Measurements from ENCODE around the gene ABLIM2. TPM values are rescaled to one million over a fixed set of nuclear protein-coding genes. Genes with fewer than 3 reads are reported as not detected.

Gene ABLIM2
- total RNA-seq, 3 donors from 2014 or later (not counting 1 experiment from before 2014, with no cell fraction given): 0.71 to 2.8 (median 1.3) TPM

DNA sequence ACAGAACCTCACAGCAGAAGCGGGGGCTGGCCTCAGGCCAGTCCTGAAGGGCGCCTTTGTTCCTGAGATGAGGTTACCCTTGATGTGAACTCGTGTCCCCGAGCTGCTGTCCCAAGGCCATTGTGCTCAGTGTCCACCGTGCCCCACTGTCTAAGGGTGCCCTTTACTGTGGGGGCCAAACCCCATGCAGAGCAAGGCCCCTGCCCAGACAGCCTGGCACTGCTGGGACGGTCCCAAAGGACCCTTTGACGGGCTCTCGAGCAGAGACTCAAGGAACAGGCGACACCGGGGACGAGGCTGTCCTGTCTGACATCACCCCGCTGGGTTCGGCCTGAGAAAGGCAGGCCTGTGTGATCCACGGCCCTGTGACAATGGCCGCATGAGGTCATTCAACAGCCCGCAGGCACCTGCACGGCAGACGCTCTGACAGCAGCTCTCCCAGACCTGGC, 100.6 kb downstream of the ABLIM2 start:
- Histone ChIP-seq H3K27me3 (ENCODE audit: control insufficient read depth, insufficient read depth, low read length) (no peaks in the 10 kb centered on the region), H3K9me3 (ENCODE audit: control insufficient read depth, insufficient read depth, low read length) (peaks cover 10% of the 10 kb centered on the region), H3K36me3 (ENCODE audit: control insufficient read depth, insufficient read depth, low read length) (no peaks in the 10 kb centered on the region), H3K4me1 (ENCODE audit: control insufficient read depth, insufficient read depth, low read length) (no peaks in the 10 kb centered on the region), H3K27ac (ENCODE audit: low read length) (no peak overlapping the region), H3K4me3 (ENCODE audit: low read length) (no peak overlapping the region)
- H3K36me3 Mint-ChIP-seq: no peaks in the 10 kb centered on the region
- TF ChIP-seq, protein P1, sequence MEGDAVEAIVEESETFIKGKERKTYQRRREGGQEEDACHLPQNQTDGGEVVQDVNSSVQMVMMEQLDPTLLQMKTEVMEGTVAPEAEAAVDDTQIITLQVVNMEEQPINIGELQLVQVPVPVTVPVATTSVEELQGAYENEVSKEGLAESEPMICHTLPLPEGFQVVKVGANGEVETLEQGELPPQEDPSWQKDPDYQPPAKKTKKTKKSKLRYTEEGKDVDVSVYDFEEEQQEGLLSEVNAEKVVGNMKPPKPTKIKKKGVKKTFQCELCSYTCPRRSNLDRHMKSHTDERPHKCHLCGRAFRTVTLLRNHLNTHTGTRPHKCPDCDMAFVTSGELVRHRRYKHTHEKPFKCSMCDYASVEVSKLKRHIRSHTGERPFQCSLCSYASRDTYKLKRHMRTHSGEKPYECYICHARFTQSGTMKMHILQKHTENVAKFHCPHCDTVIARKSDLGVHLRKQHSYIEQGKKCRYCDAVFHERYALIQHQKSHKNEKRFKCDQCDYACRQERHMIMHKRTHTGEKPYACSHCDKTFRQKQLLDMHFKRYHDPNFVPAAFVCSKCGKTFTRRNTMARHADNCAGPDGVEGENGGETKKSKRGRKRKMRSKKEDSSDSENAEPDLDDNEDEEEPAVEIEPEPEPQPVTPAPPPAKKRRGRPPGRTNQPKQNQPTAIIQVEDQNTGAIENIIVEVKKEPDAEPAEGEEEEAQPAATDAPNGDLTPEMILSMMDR (IDR thresholded peaks at IDR 0.05): no peak
- no peak overlapping the region for H3K27ac Mint-ChIP-seq
- H3K9me3 Mint-ChIP-seq: no peaks in the 10 kb centered on the region
- no peak for ATAC-seq
- intact Hi-C loops (cut with micrococcal nuclease): no loop called here
- no peaks in the 10 kb centered on the region for H3K4me1 Mint-ChIP-seq
- DNase-seq: no peak
- peaks cover 0 to 2% of the 10 kb centered on the region in 2 donors for H3K27me3 Mint-ChIP-seq (ENCODE audit: low read depth in 2 of 2)
- WGBS (ENCODE audit: insufficient coverage): 91% methylated on average over 18 of the region's 18 CpGs
- H3K4me3 Mint-ChIP-seq: no peak overlapping the region

DNA sequence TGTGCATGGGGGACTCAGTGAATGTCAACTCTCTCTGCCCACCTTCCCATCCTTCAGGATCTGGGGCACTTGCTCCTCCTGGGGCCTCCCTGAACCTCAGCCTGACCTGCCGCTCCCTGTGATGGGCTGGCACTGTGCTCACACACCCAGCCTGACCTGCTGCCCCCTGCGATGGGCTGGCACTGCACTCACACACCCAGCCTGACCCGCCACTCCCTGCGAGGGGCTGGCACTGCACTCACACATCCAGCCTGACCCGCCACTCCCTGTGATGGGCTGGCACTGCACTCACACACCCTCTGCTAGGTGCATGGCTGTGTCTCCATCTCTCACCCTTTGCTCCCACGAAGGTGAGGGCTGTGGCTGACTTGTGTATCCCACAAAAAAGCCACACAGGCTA, 103.4 kb downstream of the ABLIM2 start:
- no peak overlapping the region for H3K27ac Mint-ChIP-seq
- no peaks in the 10 kb centered on the region for H3K4me1 ChIP-seq (ENCODE audit: control insufficient read depth, insufficient read depth, low read length)
- no peak overlapping the region for H3K4me3 ChIP-seq (ENCODE audit: low read length)
- H3K4me1 Mint-ChIP-seq: no peaks in the 10 kb centered on the region
- TF ChIP-seq, protein P1 (IDR thresholded peaks at IDR 0.05): no peak
- WGBS (ENCODE audit: insufficient coverage): 91% methylated on average over 6 of the region's 6 CpGs
- H3K36me3 ChIP-seq (ENCODE audit: control insufficient read depth, insufficient read depth, low read length): no peaks in the 10 kb centered on the region
- H3K36me3 Mint-ChIP-seq: no peaks in the 10 kb centered on the region
- DNase-seq (no peak), ATAC-seq (no peak)
- intact Hi-C loops (cut with micrococcal nuclease): no loop called here
- no peaks in the 10 kb centered on the region for H3K9me3 Mint-ChIP-seq
- H3K9me3 ChIP-seq (ENCODE audit: control insufficient read depth, insufficient read depth, low read length): peaks cover 10% of the 10 kb centered on the region
- H3K27me3 Mint-ChIP-seq (ENCODE audit: low read depth in 2 of 2): peaks cover 3 to 6% of the 10 kb centered on the region in 2 donors
- H3K27me3 ChIP-seq (ENCODE audit: control insufficient read depth, insufficient read depth, low read length): no peaks in the 10 kb centered on the region
- no peak overlapping the region for H3K4me3 Mint-ChIP-seq
- no peak overlapping the region for H3K27ac ChIP-seq (ENCODE audit: low read length)

DNA sequence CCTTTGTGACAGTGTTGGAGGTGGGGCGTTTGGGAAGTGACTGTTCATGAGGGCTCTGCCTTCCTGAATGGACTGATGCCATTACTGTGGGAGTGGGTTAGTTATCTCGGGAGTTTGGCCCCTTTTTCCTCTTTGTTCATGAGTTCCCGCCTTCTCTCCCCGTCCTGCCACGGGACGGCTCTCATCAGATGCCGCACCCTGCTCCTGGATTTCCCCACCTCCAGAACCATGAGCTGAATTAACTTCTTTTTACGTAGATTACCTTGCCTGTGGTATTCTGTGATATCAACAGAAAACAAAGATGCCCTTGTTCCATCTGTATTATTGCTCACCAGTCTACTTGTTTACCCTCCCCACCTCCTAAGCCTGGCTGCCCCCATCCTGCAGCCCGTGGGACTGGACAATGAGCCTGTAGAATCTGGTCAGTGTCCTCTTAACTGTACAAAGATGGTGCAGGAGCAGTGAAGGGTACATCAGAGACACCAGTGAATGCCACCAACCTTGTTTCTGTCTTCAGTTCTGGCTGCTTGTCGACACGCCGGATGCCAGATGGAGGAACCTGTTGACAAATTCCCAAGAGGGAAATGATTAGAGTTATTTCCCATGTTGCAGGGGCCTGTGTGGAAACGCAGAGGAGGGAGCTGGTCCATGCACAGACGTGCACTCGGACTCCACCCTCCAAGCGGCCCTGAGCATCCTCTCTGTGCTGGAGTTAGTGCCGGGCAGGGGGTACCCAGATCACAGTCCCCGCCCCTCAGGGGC, 104.7 kb downstream of the ABLIM2 start:
- H3K27me3 ChIP-seq (ENCODE audit: control insufficient read depth, insufficient read depth, low read length): peaks cover 2% of the 10 kb centered on the region
- no peak overlapping the region for H3K4me3 Mint-ChIP-seq
- no peak overlapping the region for H3K27ac Mint-ChIP-seq
- H3K27ac ChIP-seq (ENCODE audit: low read length): no peak overlapping the region
- ATAC-seq (no peak), DNase-seq (no peak)
- H3K4me1 ChIP-seq (ENCODE audit: control insufficient read depth, insufficient read depth, low read length): no peaks in the 10 kb centered on the region
- peaks cover 10% of the 10 kb centered on the region for H3K9me3 ChIP-seq (ENCODE audit: control insufficient read depth, insufficient read depth, low read length)
- no peak overlapping the region for H3K4me3 ChIP-seq (ENCODE audit: low read length)
- WGBS (ENCODE audit: insufficient coverage): 89% methylated on average over 17 of the region's 18 CpGs
- H3K36me3 ChIP-seq (ENCODE audit: control insufficient read depth, insufficient read depth, low read length): no peaks in the 10 kb centered on the region
- TF ChIP-seq, protein P1 (IDR thresholded peaks at IDR 0.05): no peak
- H3K4me1 Mint-ChIP-seq: no peaks in the 10 kb centered on the region
- peaks cover 7 to 12% of the 10 kb centered on the region in 2 donors for H3K27me3 Mint-ChIP-seq (ENCODE audit: low read depth in 2 of 2)
- intact Hi-C loops (cut with micrococcal nuclease): no loop called here
- H3K9me3 Mint-ChIP-seq: no peaks in the 10 kb centered on the region
- no peaks in the 10 kb centered on the region for H3K36me3 Mint-ChIP-seq
